NK-92 (cell line): Measurements from ENCODE around the gene PNMA8B.
"Not testable (repeated sequence)": the region's sequence is repeated elsewhere in the genome, so short reads cannot be mapped to it uniquely, and the experiment has no call there.

ENCODE experiments used
- DNase-seq: peaks from one replicate; lab custom pipeline; 2025; ENCODE audit not compliant: unreplicated experiment; lab: John Stamatoyannopoulos, UW

The PNMA8B gene

DNA sequence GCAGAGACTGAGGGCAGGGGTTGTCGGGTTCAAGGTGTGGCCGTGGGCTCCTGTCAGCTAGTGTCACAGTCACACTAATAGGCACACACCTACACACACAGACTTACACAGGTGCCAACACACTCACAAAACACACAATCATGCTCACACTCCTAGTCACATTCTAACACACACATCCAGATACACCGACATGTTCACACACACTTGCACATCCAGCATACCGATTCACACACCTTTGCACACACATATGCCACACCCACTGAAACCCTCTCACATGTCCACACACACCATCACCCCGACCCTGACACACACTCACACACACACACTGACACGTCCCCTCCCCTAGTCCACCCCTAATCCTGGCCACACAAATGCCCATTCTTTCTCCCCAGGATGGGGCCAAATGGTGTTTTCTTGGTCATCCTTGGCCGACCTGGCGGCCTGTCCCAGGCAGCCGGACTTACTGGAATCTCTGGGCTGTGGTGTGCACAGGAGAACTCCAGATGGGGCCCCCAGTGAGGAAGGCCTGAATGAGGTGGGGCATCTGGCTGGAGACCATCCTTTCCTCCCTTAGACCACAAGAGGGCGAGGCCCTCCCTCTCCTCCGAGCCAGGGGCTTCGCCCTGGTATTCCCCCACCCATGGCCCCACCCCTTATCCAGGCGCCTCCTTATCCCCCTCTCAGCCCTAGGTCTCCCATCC, 19.1 kb upstream of the PNMA8B start:
- DNase-seq: no peak

DNA sequence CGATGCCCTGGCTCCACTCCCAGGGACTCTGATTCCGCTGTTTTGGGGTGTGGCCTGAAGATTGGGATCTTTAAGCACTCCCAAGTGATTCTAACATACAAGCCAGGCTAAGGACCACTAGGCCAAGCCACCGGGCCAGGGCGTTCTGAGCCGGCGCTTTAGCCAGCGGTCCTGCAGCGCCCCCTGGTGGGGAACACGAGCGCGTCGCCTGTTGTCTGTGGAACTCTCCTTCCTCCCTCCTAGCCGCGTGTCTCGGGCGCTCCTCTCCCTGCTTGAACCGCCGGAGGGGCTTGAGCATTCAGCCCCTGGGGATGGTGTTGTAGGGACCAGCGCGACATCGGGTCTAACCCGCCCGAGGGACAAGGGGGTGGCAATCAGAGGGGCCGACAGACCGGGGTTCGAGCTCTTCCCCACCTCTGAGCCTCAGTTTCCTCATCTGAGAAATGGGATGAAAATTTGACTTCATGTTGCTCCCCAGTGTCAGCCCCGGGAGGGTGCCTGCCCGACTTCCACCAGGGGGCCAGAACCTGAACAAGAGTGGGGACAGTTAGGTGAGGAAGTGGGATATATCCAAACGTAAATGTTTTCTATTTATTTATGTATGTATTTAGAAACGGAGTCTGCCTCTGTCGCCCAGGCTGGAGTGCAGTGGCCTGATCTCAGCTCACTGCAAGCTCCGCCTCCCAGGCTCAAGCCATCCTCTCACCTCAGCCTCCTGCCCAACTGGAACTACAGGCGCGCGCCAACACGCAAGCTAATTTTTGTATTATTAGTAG, 18.0 kb upstream of the PNMA8B start:
- no peak for DNase-seq

DNA sequence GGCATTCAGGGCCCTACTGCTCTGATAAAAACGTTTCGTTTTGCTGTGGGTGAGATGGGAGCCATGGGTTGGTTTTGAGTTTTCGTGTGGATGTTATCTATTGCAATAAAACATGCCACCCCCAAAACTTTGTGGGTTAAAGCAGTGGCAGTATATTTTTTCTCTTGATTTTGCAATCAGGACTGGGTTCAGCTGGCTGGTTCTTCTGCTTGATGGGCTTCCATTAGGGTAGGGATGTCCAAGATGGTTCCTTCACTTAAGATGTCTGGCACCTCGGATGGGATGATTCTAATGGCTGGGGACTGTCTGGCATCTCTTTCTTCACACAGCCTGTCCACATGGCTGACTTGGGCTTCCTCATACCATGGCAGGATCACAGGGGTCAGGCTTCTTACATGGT, 15.6 kb upstream of the PNMA8B start:
- no peak for DNase-seq

DNA sequence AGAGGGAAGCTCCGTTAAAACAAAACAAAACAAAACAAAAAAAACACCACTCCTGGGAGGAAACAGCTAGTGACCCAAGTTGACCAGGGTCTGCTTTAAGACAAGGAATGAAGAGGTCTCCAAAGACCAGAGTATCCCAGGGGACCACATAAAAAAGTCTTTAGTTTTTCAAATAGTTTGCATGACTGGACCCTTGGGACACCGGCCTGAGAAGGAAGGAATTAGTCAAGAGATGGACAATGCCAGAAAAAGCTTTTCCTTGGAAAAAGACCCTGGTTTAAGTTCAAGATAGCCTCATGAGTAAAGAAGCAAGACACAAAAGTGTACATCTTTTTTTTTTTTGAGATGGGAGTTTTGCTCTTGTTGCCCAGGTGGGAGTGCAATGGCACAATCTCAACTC, 12.5 kb upstream of the PNMA8B start:
- no peak for DNase-seq

DNA sequence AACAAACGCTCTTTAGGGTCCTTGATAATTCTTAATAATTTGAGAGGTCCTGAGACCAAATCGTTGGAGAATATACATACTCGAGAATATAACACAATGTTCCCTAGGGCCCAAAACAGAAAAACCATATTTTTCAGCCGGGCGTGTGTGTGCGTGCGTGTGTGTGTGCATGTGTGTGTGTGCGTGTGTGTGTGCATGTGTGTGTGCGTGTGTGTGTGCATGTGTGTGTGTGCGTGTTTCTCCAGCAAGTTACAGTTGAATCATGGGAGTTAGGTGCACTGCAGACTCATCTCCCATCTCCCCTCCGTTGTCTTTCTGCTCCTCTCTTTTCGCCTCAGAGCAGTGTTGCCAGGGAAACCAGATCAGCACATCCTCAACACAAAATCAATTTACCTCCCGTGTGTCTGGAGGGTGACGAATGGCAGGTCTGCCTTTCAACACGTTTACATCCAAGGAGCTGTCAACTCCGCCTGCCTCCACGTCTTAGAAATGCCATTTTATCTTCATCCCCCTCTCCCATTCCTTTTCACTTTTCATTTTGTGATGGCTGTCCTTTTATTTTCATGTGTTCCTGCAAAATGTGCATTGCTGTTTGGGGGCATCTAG, 8.3 kb upstream of the PNMA8B start:
- DNase-seq: no peak

DNA sequence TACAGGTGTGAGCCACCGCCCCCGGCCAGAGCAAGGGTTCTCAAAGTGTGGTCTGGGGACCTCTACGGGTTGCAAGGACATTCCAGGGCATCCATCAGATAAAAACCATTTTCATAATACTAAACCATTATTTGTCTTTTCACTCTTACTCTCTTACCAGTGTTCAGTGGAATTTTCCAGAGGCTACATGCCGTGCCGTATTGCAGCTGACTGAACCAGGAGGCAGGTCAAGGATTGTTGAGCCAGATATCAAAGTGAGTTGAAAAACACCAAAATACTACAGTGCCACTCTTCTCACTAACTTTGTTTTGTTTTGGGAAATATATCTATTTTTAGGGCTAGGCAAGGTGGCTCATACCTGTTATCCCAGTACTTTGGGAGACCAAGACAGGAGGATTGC, 7.2 kb upstream of the PNMA8B start:
- DNase-seq: no peak

DNA sequence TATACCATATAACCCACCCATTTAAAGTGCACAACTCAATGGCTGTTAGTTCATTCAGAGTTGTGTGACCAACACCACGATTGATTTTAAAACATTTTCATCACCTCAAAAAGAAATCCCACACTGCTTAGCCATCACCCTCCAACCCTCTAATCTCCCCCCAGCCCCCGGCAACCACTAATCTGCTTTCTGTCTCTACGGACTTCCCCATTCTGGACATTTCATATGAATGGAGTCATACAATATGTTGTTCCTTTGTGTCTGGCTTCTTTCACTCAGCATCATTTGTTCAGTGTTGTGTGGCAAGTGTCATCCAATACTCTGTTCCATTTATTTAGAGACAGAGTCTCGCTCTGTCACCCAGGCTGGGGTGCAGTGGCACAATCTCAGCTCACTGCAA, 4.0 kb upstream of the PNMA8B start:
- DNase-seq: no peak

DNA sequence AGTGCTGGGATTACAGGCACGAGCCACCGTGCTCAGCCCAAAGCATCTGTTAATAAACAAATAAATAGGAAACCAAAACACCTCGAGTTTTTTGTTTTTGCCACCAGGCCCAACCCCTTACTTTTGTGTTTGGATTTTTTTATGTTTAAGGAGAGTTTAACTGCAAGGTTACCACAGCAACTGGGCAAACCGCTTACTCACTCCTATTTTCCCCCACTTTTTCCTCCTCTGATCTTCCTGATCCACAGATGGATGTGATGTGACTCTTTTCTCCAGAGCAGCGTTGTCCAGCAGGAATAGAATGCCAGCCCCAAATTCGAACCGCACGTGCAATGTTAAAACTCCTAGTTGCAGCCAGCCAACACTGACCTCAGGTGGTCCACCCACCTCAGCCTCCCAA, 2.1 kb upstream of the PNMA8B start:
- DNase-seq: no peak

DNA sequence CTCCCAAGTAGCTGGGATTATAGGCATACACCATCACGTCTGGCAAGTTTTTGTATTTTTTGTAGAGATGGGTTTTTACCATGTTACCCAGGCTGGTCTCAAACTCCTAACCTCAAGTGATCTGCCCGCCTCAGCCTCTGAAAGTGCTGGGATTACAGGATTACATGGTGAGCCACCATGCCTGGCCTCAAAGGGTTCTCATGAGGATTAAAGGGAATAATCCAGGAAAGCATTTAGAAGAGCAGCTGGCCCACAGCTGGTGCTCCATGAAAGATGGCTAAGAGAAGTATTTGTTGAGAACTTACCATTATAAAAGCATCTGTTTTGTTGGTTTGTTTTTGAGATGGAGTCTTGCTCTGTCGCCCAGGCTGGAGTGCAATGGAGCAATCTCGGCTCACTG, 1.2 kb upstream of the PNMA8B start:
- not testable (repeated sequence) for DNase-seq

DNA sequence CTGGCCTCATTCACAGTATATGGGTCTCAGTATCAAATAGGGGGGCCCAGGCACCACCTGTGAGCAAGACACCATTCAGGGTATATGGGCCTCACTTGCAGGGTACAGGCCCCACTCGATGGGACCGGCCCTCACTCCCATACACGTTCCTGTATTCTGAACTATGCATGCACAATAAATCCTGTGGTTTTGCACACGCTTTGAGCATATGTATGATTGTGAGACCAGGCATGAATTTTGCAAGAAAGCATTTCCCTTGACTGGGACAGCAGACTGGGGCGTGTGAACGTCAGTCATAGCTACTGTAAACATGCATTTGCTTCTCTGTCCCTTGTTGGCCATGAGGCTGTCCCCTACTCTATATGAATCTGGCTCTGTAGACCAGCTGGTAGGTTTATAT, 637 bp upstream of the PNMA8B start:
- DNase-seq: no peak

DNA sequence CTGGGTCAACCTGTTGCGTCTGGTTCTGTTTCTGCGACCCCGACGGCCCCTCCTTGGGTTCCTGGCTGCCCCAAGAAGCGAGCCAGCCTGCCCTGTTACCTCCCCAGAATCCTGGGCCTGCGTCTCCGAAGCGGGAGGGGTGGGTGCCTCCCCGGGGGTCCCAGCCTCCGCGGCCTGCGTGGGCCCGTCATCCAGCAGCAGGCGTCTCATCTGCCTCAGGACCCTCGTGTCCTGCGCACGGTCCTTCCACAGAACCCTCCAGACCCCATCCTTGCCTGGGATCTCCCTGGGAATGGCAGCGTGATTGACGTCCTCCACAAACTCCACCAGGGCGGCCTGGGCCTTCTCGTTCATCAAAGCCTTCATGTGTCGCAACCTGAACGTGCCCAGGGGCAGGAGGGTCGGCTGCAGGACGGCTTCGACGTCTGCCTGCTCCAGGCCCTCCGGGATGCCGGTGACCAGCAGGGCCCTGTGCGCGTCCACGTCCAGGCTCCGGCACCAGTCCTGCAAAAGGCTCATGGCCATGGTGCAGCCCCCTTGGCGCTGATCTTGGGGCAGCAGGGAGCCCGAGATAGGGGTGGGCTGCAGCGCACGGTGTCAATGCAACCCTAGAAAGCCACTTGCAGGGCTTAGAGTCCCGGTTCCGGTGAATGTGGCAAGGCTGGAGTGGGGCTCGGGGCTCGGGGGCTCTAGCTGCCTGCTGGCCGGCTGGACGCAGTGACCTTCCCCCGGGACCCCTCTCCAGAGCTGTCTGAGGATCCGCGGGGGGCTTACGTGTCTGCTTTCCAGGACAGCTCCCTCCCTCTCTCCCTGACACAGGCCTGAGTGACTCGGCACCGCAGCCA, 504 bp downstream of the PNMA8B start:
- DNase-seq: no peak

DNA sequence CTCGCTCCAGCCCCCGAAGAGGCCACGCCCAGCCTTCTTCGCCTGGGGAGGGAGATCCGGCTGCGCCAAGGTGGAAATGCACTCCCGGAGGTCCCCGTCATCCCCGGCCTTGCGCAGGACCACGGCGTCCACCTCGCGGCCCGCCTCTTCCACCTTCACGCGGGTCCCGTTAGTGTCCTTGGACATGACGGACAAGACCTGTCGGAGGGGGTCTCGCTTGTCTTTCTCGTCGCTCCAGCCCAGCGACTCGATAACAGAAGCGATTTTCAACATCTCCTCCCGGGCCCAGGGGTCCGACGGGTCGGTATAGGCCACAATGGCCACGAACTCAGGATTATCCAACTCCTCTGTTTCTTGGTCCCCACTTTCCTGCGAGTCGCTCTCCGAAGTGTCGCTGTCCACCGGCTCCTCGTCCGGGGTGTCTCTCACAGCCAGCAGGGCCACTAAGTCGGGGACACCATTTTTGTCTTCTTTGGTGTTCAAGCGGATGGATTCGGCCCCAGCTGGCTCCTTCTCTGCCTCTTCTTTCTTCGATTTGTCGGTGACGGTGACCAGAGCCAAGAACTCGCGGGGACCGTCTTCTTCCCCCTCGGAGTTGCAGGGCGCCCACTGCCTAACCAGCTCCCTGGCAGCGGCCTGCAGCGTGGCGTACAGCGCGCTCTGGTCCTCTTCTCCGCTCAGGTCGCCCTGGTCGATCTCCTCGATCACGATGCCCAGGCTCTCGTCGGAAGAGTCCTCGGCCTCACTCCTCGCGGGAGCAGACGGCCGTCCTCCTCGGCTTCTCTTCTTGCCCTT, 1.3 kb downstream of the PNMA8B start:
- DNase-seq: no peak

DNA sequence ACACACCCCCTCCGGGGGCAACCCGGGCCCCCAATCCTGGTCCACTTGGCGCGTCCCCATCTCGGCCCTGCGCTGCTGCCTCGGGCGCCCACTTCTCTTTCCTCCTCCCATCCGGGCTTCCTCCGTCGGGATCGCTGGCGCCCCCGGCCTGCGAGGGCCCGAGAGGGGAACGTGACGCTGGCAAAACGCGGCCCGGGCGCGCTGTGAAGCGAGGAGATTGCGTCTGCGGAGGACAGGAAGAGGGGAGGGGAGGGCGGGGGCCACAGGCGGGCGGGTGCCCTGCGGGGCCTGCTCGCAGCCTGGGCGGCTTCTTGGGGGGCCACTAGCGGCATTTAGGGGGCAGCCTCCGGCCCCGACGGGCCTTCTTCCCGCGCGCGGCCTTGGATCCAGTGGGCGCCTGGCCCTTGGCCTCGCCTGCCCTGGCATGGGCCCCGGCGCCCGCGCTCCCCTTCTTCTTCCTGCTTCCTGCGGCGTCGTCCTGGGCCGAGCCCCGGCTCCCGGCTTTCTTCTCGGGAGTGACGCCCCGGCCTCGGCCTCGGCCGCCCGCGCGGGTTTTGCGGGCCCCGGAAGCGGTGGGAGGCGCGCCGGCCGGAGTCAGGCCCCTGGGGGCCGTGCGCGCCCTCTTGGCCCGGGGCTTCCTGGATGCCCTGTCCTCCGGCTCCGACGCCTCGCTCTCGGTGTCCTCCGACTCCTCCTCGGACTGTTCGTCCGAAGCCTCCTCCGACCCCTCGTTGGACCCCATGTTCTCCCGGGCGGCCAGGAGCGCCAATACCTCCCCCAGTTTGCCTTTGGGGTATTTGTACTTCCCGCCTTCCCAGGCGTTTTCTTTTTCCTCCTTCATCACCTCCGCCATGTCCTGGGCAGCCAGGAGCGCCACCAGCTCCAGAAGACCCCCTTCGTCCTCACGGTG, 2.2 kb downstream of the PNMA8B start:
- DNase-seq: no peak

DNA sequence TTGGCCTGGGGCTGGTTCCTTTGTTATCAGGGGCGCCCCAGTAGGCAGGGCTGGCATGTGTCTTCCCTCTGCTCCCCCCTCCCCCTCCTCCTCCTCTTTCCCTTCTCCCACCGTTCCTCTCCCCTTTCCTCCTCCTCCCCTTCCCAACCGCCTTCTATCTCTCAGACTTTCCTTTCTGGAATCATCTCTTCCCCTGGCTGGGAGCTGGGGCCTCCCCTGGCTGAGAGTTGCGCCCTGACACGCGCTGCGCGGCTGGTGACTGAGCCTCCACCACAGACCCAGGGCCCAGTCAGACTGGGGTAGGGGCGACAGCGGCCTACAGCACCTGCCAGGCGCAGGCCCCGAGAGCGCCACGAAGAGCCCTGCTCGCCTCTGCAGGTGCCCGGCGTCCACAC, 2.8 kb downstream of the PNMA8B start:
- no peak for DNase-seq

DNA sequence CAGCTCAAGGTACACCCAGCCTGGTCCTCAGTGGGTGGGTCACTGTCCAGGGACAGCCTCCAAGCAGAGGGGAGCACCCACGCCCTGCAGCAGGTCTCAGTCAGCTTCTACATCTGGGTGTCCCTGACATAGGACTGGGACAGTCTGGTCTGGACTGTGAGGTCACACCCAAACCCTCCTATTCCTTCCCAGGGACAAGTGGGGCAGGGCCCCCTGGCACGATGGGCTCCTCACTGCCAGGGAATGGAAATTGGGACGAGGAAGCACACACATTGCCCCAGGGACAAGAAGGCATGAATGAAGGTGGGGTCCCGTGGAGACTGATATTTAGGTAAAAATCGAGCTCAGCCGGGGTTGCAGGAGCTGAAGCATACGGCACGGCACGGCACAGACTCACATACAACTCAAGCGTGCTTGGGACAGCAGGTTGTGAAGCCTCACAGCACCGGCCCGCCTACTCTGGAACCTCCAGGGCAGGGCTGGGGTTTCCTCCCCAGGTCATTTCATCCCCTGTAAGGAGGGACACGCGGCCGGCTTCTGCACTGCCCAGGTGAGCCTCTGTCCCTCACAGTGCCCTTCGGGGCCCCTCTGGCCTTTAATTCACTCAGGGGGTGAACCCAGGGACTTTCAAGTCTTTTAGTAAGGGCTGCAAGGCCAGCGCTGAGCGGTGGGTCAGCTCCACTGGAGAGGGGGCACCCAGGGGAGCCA, 3.5 kb downstream of the PNMA8B start:
- no peak for DNase-seq

DNA sequence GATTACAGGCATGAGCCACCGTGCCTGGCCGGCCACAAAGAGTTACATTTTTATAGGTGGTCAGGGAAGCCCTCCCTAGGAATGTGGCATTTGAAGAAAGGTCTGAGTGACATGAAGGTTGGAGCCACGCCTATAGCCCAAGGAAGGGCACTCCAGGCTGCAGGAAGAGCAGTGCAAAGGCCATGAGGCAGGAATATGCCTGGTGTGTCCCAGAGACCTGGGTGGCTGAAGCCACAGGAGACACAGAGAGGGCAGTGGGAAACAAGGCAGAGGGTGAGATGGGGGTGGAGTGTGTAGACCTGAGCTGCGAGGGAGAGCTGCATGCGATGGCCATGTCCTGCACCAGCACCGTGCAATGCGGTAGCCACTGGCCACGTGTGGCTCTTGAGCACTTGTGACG, 4.9 kb downstream of the PNMA8B start:
- no peak for DNase-seq

DNA sequence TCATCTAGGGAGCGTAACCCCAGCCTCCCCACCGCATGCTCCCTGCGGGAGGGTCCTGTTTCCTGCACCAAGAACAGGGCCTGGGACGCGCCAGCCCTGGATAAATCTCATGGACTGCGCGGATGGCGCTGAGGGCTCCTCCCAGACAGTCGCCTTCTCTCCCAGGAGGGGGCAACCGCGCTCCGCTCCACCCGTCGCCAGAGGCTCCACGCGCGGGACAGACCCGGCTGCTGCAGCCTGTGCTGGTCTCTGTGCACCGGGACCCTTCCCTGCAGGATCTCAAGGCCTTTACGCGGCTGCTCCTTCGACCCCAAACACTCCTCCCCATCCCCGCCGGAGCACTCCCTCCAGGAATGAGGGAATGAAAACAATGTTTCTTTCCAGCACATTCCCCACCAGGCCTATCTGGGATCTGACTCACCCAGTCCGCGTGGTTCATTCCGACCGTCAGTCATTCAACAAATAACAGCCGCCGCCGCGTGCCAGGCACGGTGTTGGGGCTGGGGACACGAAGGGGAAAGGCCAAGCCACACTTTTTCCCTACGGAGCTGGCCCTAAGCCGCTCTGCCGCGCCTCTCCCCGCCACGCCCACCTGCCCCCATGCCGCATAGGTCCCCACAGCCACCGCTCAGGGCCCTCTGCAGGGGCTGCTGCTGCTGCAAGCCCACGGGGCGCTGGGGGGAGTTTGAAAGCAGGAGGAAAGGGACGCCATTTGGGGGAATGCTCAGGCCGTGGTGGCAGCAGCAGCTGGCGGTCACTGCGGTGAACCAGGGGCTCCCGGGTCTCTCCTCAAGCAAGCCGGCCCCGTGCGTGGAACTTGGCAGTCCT, 6.0 kb downstream of the PNMA8B start:
- DNase-seq: no peak

DNA sequence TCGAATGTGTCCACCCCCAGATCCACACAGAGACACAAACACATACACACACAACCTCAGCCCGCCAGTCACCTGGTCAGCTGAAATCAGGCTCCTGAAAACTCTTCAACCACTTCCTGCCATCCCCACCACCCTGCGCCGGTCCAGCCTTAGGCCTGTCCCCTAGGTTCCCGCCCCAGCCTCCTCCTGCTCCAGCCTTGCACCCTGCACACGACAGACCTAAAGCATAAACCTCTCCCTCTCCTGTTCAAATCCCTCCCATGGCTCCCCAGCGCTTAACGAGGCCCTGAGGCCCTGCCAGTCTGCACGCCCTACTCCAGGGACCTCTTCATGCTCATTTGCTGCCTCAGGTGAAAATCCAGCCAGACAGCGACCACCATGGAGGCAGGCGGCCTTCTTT, 7.1 kb downstream of the PNMA8B start:
- DNase-seq: no peak
